GM18873 (cell line): Measurements from ENCODE around the gene ZSWIM9.

Experiments used
- ATAC-seq: cut with Tn5 transposase; IDR thresholded peaks from one replicate; pipeline ENCODE4 v1.9.1; 2021; ENCODE audit warnings: mild to moderate bottlenecking, moderate library complexity, moderate number of reproducible peaks; ENCODE audit not compliant: unreplicated experiment, low FRiP score

The ZSWIM9 gene

DNA sequence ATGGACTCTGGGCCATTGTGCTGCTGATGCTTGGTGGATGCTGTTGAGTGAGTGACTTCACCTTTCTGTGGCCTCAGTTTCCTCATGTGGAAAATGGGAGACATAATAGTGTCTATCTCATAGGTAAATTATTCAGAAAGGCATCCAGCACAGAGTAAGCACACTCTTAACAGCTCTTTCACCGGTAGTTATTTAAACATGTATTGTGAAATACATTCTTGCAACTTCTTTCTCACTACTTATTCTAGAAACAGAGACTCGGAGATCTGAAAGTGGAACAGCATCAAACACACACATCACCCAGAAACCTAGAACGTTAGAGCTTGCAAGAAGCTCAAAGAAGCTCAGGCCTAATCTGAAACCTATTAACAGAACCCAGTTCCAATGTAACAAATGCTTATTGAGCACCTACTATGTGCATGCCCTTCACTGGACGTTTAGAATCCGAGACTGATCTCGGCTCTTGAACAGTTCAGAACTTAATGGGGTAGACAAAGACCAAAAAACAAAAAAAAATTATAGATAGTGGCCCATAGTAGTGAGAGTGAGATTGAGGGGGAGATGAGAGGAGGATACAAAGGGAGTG lies 4.1 kb downstream of the ZSWIM9 start:
- no peak for ATAC-seq

DNA sequence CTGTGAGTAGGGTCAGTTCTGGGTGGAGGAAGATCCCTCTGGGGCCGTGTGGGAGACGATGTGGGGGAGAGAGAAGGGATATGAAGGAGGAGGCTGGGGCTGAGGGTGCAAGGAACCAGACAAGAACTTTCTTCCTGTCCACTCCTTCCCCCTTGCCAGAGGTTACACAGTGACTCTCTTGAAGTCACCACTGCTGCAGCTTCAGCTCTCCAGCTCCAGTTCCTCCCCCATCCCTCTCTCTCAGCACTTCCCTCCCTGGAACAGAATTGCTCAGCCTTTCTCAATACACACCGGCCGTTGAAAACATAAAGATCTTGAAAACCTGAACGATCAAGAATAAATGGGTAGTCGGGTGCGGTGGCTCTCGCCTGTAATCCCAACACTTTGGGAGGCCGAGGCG lies 5.1 kb downstream of the ZSWIM9 start:
- no peak for ATAC-seq

DNA sequence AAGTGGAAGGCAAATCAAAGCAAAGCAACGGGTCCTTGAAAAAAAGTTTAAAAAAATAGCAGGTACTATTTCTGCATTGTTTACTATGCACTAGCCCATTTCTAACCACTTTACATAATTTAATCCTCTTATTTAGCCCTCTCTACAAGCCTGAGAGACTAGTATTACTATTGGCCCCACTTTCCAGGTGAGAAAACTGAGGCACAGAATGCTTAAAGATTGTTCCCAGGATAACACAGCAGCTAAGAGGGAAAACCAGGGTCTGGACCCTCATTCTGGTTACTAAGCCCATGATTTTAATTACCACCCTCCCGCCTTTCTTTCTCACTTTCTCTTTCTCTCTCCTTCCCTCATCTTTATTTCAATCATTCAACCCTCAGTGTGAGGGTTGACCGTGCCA lies 5.7 kb downstream of the ZSWIM9 start:
- ATAC-seq, result no peak

DNA sequence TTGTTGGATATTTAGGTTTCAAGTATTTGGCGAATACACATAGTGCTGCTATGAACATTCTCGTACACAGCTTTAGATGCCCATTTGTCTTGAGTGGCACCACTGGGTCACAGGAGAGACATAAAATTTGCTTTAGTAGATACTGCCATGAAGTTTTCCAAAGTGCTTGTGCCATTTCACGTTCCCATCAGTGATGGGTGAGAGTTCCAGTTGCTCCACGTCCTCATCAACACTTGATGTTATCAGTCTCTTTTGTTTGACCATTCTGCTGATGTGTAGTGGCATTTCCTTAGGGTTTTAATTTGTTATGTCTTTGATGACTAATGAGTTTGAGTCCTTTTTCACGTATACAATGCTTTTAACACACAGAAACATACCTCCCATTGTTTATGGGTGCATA lies 11.0 kb downstream of the ZSWIM9 start:
- no peak for ATAC-seq

DNA sequence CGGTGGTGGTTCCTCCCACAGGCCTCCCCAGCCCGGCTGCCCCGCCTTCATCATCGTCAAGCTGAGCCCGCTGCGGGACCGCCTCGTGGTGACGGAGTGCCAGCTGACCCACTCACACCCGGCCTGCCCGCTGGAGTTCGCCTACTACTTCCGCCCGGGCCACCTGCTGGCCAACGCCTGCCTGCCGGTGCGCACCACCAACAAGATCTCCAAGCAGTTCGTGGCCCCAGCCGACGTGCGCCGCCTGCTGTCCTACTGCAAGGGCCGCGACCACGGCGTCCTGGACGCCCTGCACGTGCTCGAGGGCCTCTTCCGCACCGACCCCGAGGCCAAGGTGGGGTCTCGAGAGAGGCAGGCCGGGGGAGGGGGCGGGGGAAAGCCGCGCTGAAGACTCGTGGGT lies 12.0 kb downstream of the ZSWIM9 start:
- ATAC-seq, result no peak

DNA sequence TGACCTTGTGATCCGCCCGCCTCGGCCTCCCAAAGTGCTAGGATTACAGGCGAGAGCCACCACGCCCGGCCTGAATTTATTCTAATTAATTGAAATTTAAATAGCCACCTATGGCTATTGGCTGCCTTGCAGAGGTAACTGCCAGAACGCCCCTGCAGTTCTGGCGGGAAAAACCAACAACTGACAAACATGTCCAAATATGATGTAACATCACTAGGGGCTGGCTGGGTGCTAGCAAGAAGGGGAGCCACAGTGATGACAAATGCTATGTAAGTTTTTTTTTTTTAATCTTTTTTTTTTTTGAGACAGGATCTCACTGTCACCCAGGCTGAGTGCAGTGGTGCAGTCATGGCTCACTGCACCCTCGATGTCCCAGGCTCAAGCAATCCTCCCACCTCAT lies 12.9 kb downstream of the ZSWIM9 start:
- ATAC-seq, result no peak

DNA sequence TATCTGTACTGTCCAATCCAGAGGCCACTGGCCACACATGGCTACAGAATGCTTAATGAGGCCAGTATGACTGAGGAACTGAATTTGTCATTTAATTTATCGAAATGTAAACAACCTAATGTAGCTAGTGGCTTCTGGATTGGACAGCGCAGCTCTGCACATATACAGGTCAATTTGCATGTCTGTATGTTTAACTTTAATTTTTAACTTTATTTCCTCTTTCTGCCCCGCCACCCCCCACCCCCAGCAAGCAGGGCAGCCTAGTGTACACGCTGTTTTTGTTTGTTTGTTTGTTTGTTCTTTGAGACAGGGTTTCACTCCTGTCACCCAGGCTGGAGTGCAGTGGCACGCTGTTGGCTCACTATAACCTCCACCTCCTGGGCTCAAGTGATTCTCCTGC lies 15.5 kb downstream of the ZSWIM9 start:
- no peak for ATAC-seq

DNA sequence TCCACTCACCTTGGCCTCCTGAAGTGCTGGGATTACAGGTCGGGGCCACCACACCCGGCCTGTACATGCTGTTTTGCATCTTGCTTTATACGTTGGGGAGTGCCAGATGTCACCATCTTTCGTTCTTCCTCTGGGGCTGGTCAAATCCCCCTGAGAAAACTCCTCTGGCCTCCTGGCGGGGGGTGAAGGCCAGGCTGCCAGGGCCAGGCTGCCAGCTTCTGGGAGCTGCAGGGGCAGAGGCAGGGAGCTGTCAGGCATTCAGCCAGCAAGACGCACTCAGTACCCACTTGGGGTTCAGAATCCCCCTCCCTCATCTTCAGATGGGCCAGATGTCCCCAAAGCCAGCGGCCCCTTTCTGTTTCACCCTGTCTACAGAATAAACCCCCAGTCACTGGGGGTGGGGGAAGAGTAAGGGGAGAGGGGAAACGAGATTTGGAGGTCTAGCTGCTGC lies 16.1 kb downstream of the ZSWIM9 start:
- ATAC-seq, result no peak

DNA sequence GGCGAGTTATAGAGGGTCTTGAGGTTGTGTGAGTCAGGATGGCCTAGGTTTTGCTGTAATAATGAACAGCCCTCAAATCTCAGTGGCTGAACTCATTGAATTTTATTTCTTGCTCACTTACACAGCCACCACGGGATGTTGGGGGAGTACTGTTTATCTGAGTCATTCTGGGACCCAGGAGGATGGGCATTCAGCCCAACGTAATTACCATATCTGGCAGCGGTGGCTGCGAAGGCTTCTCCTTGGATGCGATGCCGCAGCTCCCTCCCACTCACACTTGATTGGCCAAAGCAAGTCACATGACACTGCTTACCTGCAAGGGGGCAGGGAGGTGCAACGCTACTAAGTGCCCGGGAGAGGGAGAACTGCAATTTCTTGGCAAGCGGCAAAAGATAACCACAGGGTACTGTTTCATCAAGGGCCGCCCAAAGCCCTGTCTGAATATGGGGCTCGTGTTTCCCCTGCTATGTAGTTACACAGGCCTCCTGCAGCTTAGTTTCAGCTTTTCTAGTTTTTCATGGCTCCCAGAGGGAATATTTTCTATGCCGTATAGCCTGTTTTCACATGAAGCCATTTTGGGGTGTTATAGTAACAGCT lies 19.9 kb downstream of the ZSWIM9 start:
- ATAC-seq, result no peak

DNA sequence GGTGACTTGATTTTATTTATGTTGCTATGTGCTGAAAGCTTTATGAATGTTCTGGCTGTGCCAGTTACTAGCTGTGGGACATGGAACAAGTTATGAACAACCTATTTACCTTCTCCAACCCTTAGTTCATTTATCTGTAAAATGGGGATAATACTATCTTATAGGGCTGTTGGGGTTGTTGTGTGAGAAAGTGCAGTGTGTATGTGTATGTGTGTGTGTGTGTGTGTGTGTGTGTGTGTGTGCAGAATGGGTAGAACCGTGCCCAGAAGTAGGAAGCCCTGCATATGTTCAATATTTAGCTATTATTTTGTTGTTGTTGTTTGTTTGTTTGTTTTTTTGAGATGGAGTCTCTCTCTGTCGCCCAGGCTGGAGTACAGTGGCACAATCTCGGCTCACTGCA lies 20.4 kb downstream of the ZSWIM9 start:
- ATAC-seq, result no peak

DNA sequence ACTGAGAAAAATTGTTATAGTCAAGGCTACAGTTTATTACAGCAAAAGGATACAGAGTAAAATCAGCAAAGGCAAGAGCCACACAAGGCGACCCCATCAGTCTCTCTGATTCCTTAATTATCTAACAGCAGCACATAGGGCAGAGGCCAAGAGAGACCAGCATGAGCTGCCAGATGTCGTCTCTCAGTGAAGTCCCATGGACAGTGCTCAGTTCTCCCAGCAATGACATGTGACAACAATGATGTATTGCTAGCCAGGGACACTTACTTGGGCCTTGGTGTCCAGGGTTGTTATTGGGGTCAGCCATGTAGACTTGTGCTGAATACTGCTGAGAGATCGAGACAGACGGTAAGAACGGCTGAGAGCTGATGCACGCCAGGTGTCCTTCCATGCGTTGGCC lies 22.3 kb downstream of the ZSWIM9 start:
- ATAC-seq, result no peak

DNA sequence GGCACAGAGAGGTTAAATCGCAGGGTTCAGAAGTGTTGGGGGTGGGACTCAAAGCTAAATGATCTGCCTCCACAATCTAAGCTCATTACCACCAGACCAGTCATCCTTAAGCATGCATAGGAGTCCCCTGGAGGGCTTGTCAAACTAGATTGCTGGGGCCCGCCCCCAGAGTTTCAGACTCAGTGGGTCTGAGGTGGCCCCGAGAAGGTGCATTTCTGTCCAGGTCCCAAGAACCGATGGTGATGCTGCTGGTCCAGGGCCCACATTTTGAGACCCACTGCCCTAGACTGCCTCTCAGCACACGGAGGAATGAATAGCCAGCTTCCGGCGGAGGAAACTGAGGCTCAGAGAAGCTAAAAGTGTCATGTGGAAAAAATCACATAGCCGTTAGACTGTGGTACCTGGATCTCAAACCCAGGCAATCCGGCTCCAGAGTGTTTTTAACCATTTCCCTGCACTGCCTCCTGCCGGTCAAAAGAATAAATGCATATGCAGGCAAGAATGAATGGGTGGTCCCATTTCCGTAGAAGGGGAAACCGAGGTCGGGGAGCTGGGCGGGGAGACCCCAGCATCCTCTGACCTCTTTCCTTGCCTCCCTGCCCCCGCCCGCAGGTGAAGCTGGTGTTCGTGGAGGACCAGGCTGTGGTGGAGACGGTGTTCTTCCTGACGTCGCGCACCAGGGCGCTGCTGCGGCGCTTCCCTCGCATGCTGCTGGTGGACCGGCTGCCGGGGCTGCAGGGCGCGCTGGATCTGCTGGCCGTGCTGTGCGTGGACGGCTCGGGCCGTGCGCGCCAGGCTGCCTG lies 23.8 kb downstream of the ZSWIM9 start:
- ATAC-seq, result no peak

DNA sequence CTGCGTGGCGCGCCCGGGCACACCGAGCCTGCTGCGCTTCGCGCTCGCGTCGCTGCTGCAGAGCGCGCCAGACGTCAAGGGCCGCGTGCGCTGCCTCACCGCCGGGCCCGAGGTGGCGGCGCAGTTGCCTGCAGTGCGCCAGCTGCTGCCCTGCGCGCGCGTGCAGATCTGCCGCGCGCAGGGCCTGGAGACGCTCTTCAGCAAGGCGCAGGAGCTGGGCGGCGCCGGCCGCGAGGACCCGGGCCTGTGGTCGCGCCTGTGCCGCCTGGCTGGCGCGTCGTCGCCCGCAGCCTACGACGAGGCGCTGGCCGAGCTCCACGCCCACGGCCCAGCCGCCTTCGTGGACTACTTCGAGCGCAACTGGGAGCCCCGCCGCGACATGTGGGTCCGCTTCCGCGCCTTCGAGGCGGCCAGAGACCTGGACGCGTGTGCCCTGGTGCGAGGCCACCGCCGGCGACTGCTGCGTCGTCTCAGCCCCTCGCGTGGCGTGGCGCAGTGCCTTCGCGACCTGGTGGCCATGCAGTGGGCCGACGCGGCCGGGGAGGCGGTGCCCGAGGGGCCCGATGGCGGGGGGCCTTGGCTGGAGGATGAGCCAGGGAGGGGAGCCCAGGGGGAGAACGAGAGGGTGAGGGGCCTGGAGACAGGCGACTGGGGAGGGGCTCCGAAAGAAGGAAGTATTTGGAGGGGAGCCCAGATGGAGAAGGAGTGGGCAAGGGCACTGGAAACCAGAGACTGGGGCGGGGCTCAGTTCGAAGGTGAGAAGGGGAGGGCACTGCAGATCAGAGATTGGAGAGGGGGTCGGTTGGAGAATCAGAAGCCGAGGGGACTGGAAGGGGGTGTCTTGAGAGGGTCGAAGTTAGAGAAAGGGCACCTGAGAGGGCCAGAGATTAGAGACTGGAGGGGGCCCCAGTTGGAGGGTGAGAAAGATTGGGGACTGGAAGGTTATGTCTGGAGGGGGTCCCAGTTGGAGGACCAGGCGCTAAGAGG lies 24.7 kb downstream of the ZSWIM9 start:
- ATAC-seq, result no peak

DNA sequence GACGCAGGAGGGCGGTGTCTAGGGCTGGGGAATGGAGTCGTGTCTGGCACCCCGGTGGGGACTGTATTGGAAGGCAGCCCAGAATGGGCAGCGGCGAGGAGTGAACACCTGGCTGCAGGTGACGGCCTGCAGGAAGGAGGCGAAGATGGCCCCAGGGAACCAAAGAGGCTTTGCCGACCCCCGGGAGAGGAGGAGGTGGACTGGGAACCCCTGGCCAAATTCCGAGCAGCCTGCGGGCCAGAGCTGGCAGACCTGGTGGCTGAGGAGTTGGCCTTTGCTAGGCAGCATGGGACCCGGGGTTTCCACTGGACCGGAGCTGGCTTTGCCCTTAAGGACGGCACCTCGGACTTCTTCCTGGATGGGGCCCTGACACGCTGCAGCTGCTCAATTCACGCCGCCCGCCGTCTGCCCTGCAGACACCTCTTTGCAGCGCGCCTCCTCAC lies 25.9 kb downstream of the ZSWIM9 start:
- ATAC-seq, result no peak

DNA sequence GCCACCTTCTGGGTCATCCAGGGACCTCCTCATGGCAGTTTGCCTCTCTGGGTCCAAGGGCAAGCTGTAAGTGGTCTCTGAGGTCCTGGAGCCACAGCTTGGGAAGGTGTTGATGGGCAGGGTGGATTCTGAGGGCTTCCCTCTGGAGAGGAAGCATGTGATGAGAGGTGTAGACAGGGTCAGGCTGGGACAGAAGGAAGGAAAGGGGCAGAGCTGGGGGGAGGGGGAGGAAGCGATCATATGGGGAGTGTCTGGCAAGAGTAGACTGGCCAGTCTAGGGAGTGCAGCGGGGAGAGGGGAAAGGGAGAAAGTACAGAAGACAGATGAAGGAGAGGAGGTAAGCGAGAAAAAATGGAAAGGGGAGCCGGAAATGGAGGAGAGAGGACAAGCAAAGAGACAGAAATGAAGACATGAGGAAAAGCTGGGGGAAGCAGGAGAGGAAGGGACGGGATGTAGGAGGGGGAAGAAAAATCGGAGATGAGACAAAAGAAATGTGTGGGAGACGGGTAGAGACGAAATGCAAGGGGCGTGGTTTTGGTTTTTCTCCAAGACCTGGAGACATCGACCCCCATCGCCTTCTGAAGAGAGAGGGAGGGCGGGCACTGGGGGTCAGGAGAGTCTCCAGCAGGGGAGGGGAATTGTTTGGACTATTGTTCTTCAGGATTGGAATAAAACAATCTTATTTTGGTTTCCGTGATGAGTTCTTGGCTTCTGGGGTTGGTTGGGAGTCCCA lies 26.6 kb downstream of the ZSWIM9 start:
- no peak for ATAC-seq

DNA sequence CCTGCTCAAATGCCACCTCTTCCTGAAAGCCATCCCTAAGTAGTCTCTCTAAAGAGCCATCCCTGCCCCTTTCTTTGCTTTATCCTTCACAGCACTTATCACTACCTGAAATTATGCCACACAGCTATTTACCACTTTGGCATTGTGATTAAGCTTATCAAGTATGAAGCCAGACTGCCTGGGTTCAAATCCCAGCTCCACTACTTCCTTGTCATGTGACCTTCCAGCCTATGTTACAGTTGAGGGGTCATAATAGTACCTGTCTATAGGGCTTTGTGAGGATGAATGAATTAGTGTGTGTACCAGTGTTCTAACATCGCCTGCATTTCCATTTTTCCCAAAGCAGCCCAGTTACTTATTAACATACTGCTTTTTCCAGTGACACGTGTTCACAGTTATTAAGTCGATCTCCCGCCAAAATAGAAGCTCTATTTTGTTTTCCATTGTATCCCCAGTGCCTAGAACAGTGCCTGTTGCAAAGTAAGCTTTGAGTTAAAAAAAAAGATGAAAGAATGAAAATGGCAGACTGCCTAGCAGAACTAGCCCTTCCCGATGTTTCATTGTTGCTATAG lies 32.8 kb downstream of the ZSWIM9 start:
- ATAC-seq, result no peak

DNA sequence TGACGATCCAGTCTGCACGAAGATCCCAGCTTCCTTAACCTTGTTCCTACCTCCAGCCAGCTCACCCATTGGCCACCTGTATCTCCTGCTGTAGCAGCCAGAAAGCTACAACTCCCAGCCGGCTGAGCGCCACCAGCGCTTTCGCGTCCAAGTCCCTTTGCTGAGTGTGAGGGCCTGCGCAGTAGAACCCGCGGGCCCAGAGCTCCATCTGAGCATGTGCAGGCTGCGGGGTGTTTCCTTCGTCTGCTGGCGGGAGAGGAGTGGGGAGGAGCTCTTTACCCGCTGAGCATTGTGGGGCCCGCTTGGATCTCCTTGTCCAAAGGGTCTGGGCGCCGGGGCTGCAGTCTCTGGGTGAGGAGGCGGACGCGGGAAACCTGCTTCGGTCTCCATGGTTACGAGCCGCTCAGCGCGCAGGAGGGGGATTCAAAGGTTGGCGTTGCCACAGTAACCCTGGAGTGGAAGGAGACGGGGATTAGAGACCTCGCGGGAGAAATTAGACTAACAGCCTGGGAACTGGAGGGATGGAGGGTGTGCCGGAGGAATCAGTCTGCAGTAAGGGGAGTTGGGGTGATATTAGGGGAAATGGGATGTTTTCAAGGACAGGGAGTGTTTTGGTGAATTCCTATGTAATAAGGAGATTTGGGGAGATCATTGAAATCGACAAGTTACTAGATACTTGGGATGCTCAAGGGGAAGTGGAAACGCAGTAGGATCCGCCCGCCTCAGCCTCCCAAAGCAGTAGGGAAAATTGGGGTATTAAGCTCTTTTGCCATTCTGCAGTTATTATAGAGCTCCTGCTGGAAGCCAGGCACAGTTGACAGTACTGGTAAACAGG lies 33.5 kb downstream of the ZSWIM9 start:
- peak; percentile 72 for ATAC-seq

DNA sequence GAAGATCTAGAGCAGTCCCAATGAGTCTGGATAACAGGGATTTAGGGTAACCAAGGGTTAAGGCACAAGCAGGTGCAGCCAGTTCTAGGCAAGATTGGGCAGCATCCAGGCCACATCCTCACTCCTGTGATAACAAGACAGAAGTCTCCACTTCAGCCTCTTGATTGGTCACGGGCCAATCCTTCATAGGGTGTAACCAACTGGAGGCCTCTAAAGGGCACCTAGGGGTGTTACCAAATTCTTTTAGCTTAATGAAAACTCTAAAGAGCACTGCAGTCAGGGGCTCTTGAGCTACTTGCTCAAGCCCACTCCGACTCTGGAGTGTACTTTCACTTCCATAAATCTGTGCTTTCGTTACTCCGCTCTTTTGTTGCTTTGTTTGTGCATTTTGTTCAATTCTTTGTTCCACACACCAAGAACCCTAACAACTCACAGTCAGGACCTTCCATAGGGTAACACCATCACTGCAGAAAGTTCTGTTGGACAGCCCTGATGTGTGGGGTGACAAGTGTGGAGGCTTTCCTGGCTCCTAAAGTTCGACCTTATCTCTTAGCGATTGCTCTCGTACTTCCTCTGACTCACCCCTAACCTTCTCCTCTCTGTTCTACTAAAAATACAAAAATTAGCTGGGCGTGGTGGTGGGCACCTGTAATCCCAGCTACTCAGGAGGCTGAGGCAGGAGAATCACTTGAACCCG lies 36.1 kb downstream of the ZSWIM9 start:
- ATAC-seq, result no peak
